WI38 (cell line): Measurements from ENCODE around the gene CNKSR3.

Source experiments
- H3K4me3 ChIP-seq: 2 replicates; pipeline ENCODE4 v1.5.1; 2011; ENCODE audit warnings: low read depth, mild to moderate bottlenecking, control low read depth, low read length
- TF ChIP-seq, protein P1 (sequence below): IDR thresholded peaks from 2 replicates; pipeline ENCODE4 v1.5.1; 2012; ENCODE audit warnings: low read depth, mild to moderate bottlenecking, control low read depth, low read length

The CNKSR3 gene

DNA sequence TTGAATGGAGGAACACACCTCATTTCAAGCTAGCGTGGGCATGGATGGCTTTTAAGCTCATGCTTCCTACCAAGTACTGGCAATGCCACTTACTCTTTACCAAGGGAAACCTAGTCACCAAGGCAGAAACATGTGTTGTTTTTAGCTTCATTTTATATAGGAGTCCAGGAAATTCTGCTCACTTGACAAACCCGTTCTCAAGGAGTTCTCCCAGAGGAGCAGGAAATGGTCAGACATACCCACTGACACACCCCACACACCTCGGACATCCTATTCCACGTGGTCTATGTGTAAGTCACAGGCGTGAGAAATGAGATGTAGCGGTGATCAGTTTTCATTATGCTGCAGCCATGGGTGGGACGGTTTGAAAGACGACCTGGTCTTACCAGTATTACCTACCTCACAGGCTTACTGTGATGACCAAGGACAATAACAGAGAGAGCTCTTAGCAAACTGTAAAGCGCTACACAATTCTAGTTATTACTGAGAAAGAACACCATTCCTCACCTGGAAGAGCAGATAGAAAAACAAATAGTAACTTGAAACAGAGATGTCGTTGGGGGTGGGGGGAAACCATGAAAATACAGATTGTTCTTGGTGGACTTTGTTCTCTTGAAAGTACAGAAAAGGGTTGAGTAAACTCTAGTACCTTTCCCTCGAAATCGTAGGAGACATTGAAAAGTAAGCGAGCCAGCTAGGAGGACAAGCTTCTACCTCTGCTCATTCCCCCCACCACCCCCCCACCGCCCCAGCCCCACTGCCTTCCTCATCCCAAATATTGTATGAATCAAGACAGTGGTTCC, 1.7 kb downstream of the CNKSR3 start:
- TF ChIP-seq, protein P1, sequence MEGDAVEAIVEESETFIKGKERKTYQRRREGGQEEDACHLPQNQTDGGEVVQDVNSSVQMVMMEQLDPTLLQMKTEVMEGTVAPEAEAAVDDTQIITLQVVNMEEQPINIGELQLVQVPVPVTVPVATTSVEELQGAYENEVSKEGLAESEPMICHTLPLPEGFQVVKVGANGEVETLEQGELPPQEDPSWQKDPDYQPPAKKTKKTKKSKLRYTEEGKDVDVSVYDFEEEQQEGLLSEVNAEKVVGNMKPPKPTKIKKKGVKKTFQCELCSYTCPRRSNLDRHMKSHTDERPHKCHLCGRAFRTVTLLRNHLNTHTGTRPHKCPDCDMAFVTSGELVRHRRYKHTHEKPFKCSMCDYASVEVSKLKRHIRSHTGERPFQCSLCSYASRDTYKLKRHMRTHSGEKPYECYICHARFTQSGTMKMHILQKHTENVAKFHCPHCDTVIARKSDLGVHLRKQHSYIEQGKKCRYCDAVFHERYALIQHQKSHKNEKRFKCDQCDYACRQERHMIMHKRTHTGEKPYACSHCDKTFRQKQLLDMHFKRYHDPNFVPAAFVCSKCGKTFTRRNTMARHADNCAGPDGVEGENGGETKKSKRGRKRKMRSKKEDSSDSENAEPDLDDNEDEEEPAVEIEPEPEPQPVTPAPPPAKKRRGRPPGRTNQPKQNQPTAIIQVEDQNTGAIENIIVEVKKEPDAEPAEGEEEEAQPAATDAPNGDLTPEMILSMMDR: no peak
- peak overlapping the region; percentile 97 for H3K4me3 ChIP-seq

GRCh38 chr6:154506991-154507898, 3.2 kb downstream of the CNKSR3 start:
- TF ChIP-seq, protein P1: no peak
- H3K4me3 ChIP-seq: no peak overlapping the region

- TF ChIP-seq, protein P1: no peak
- H3K4me3 ChIP-seq: no peak overlapping the region
These were observed 3.9 kb downstream of the CNKSR3 start for GRCh38 chr6:154506582-154506981.

- TF ChIP-seq, protein P1: no peak
- no peak overlapping the region for H3K4me3 ChIP-seq
These were observed 4.4 kb downstream of the CNKSR3 start for GRCh38 chr6:154506108-154506507.

GRCh38 chr6:154504865-154505449, 5.5 kb downstream of the CNKSR3 start:
- TF ChIP-seq, protein P1: no peak
- no peak overlapping the region for H3K4me3 ChIP-seq

- TF ChIP-seq, protein P1: no peak
These were observed 6.4 kb downstream of the CNKSR3 start for GRCh38 chr6:154504102-154504501.

More at GRCh38 chr6:154504102-154504501, 6.4 kb downstream of the CNKSR3 start:
- no peak overlapping the region for H3K4me3 ChIP-seq
